ENCODE results near the gene PCBD1. TPM values are rescaled to one million over a fixed set of nuclear protein-coding genes. Genes with fewer than 3 reads are reported as not detected.

PCBD1 gene
- total RNA-seq, 4 donors from 2014 or later: 31.0 to 57.8 (median 52.4) TPM

- no peak for TF ChIP-seq CTCF (IDR thresholded peaks at IDR 0.05 in 4 of 5, conservative IDR thresholded peaks at IDR 0.05 in 1 of 5)
- no peak for TF ChIP-seq POLR2A (IDR thresholded peaks at IDR 0.05)
- H3K36me3 ChIP-seq: no peaks in the 10 kb centered on the region
- no peaks in the 10 kb centered on the region for H3K27me3 ChIP-seq
- in situ Hi-C loops (cut with MboI; ENCODE audit: low sequenced_read_pairs in 4 of 4): no loop called here
- intact Hi-C loops (cut with DNase I; ENCODE audit: low total_unique reads): no loop called here
- H3K27ac ChIP-seq: no peak overlapping the region
- peaks cover under 1 to 4% of the 10 kb centered on the region in 2 donors for H3K4me1 ChIP-seq
- H3K9me3 ChIP-seq: no peaks in the 10 kb centered on the region
- ATAC-seq (no peak), DNase-seq (no peak)
- no peak overlapping the region for H3K4me3 ChIP-seq
Measured at GRCh38 chr10:70912556-70912955, 24.2 kb upstream of the PCBD1 start.

- no peak overlapping the region for H3K4me3 ChIP-seq
- no peaks in the 10 kb centered on the region for H3K36me3 ChIP-seq
- DNase-seq: peak in 1 of 2 donors; percentile 4
Measured at GRCh38 chr10:70911386-70911785, 23.0 kb upstream of the PCBD1 start.

GRCh38 chr10:70910486-70911341 lies 22.3 kb upstream of the PCBD1 start:
- TF ChIP-seq CTCF (IDR thresholded peaks at IDR 0.05 in 4 of 5, conservative IDR thresholded peaks at IDR 0.05 in 1 of 5) (no peak), POLR2A (IDR thresholded peaks at IDR 0.05) (no peak)
- H3K36me3 ChIP-seq: no peaks in the 10 kb centered on the region
- no peak overlapping the region for H3K4me3 ChIP-seq
- in situ Hi-C loops (cut with MboI; ENCODE audit: low sequenced_read_pairs in 4 of 4): no loop called here
- ATAC-seq (no peak), DNase-seq (peak in 1 of 2 donors; percentile 6)
- no peaks in the 10 kb centered on the region for H3K27me3 ChIP-seq
- peaks cover 5 to 7% of the 10 kb centered on the region in 2 donors for H3K4me1 ChIP-seq
- intact Hi-C loops (cut with DNase I; ENCODE audit: low total_unique reads): no loop called here
- H3K27ac ChIP-seq: no peak overlapping the region
- H3K9me3 ChIP-seq: no peaks in the 10 kb centered on the region

More at GRCh38 chr10:70911386-70911785, 23.0 kb upstream of the PCBD1 start:
- Histone ChIP-seq H3K4me1 (peaks cover 5 to 7% of the 10 kb centered on the region in 2 donors), H3K9me3 (no peaks in the 10 kb centered on the region), H3K27ac (no peak overlapping the region), H3K27me3 (no peaks in the 10 kb centered on the region)
- no peak for ATAC-seq
- no peak for TF ChIP-seq POLR2A (IDR thresholded peaks at IDR 0.05)
- no peak for TF ChIP-seq CTCF (IDR thresholded peaks at IDR 0.05 in 4 of 5, conservative IDR thresholded peaks at IDR 0.05 in 1 of 5)
- intact Hi-C loops (cut with DNase I; ENCODE audit: low total_unique reads): no loop called here
- in situ Hi-C loops (cut with MboI; ENCODE audit: low sequenced_read_pairs in 4 of 4): no loop called here

- DNase-seq (peak in 1 of 2 donors; percentile 5), ATAC-seq (no peak)
- Histone ChIP-seq H3K27ac (no peak overlapping the region), H3K4me3 (no peak overlapping the region), H3K4me1 (peaks cover 5 to 7% of the 10 kb centered on the region in 2 donors), H3K9me3 (no peaks in the 10 kb centered on the region), H3K36me3 (no peaks in the 10 kb centered on the region), H3K27me3 (no peaks in the 10 kb centered on the region)
- intact Hi-C loops (cut with DNase I; ENCODE audit: low total_unique reads) (no loop called here), in situ Hi-C loops (cut with MboI; ENCODE audit: low sequenced_read_pairs in 4 of 4) (no loop called here)
- no peak for TF ChIP-seq POLR2A (IDR thresholded peaks at IDR 0.05)
- no peak for TF ChIP-seq CTCF (IDR thresholded peaks at IDR 0.05 in 4 of 5, conservative IDR thresholded peaks at IDR 0.05 in 1 of 5)
Measured at GRCh38 chr10:70909326-70909935, 21.1 kb upstream of the PCBD1 start.

Measured in gastrocnemius medialis (tissue), 4 donors.